Upper lobe of left lung (tissue), 4 donors: ENCODE results near the gene DNAAF8.

ENCODE experiments used
- CTCF ChIP-seq, 6 experiments: fragments of 450-650 bp in 4 of 6; fragments of 200-600 bp in 2 of 6; sonication (generic) in 2 of 6; IDR thresholded peaks; one replicate each; pipeline ENCODE4 v1.5.1; 2016 to 2019; ENCODE audit warnings: antibody characterized with exemption in 6 of 6
- EP300 ChIP-seq, 4 donors: sonication (generic); formaldehyde crosslinking; IDR thresholded peaks; one replicate each; pipeline ENCODE4 v1.5.1; 2017; ENCODE audit warnings: antibody characterized with exemption in 4 of 4, control low read depth in 2 of 4
- POLR2A ChIP-seq, 4 donors: fragments of 450-650 bp; IDR thresholded peaks; one replicate each; pipeline ENCODE4 v1.5.1; 2016 to 2017; ENCODE audit warnings: antibody characterized with exemption in 4 of 4, mild to moderate bottlenecking in 2 of 4
- POLR2AphosphoS5 ChIP-seq, 2 donors: sonication (generic); formaldehyde crosslinking; IDR thresholded peaks; one replicate each; pipeline ENCODE4 v1.5.1; 2017; ENCODE audit warnings: antibody characterized with exemption in 2 of 2

GRCh38 chr16:4684763-4685162 lies 49.6 kb upstream of the DNAAF8 start:
- TF ChIP-seq EP300 (IDR thresholded peaks at IDR 0.05) (no peak), POLR2AphosphoS5 (IDR thresholded peaks at IDR 0.05) (no peak), CTCF (IDR thresholded peaks at IDR 0.05) (no peak), POLR2A (IDR thresholded peaks at IDR 0.05) (no peak)
